Endothelial cell of umbilical vein (primary cell): ENCODE measurements around the gene C1orf35. TPM values are rescaled to one million over a fixed set of nuclear protein-coding genes. Genes with fewer than 3 reads are reported as not detected.

ENCODE experiments used
- BruUV-seq: library from RNA; stranded (reverse); fragments of 400-500 nt; replicated peaks from 2 replicates; lab custom pipeline; 2021; lab: Mats Ljungman, UMichigan
- CTCF ChIA-PET: fragments of 300-600, 350-600 bp; sonication (Branson Sonifier 250); formaldehyde crosslinking; loops from one replicate; lab custom pipeline; 2021; ENCODE audit warnings: antibody characterized with exemption, inconsistent platforms; lab: Charles Lee
- POLR2A ChIA-PET: fragments of 300-600, 350-600 bp; sonication (Branson Sonifier 250); formaldehyde crosslinking; loops from one replicate; lab custom pipeline; 2021; ENCODE audit warnings: antibody characterized with exemption, inconsistent platforms; lab: Charles Lee
- DNase-seq: peaks from one replicate; pipeline ENCODE4 v3.0.0-alpha.2; 2011; ENCODE audit warnings: low read depth, low spot score
- FAIRE-seq: peaks from 2 replicates; lab custom pipeline; 2011; peaks lifted over from hg19 to GRCh38; lab: Jason Lieb, UNC
- H2AFZ ChIP-seq: 2 replicates; pipeline ENCODE4 v1.6.0; 2012; ENCODE audit warnings: low read depth, low read length, control low read depth, inconsistent platforms
- H3K27ac ChIP-seq: 2 replicates; pipeline ENCODE4 v1.5.1; 2011; ENCODE audit warnings: low read depth, mild to moderate bottlenecking, control low read depth, low read length, moderate library complexity; ENCODE audit not compliant: insufficient read depth
- H3K27me3 ChIP-seq, 2 experiments: 2 replicates each; pipeline versions ENCODE4 v1.6.0 to v1.6.1; 2011; ENCODE audit warnings: low read length in 2 of 2, mixed read lengths in 1 of 2; ENCODE audit not compliant: control insufficient read depth in 2 of 2, insufficient read depth in 2 of 2
- H3K36me3 ChIP-seq, 2 experiments: 2 replicates in 1 of 2; 3 replicates in 1 of 2; pipeline ENCODE4 v1.5.1; 2011; ENCODE audit warnings: low read length in 2 of 2, mild to moderate bottlenecking in 1 of 2, moderate library complexity in 1 of 2; ENCODE audit not compliant: control insufficient read depth in 2 of 2, insufficient read depth in 2 of 2; ENCODE audit errors: extremely low read depth in 1 of 2
- H3K4me1 ChIP-seq: 3 replicates; pipeline ENCODE4 v1.5.1; 2011; ENCODE audit warnings: mild to moderate bottlenecking, low read length; ENCODE audit not compliant: control insufficient read depth, insufficient read depth; ENCODE audit errors: extremely low read depth
- H3K4me2 ChIP-seq: 2 replicates; pipeline ENCODE4 v1.6.1; 2011; ENCODE audit warnings: low read length, control low read depth, mixed read lengths; ENCODE audit not compliant: insufficient read depth
- H3K4me3 ChIP-seq, 3 experiments: fragments of 200-600 bp in 1 of 3; sonication (generic), shearing (Covaris generic) in 1 of 3; replicated peaks in 1 of 3; 2 replicates each; pipeline ENCODE4 v1.5.1; 2011 to 2016; ENCODE audit warnings: control low read depth in 3 of 3, low read length in 3 of 3, mild to moderate bottlenecking in 2 of 3, inconsistent platforms in 1 of 3, low read depth in 1 of 3, moderate library complexity in 1 of 3; ENCODE audit not compliant: insufficient read depth in 1 of 3
- H3K79me2 ChIP-seq: 2 replicates; pipeline ENCODE4 v1.6.0; 2012; ENCODE audit warnings: low read length, inconsistent platforms; ENCODE audit not compliant: control insufficient read depth, insufficient read depth
- H3K9ac ChIP-seq: replicated peaks from 2 replicates; pipeline ENCODE3; 2011; ENCODE audit warnings: low read length, control low read depth; ENCODE audit not compliant: insufficient read depth; ENCODE audit errors: extremely low read depth
- H3K9me1 ChIP-seq: replicated peaks from 3 replicates; pipeline ENCODE4 v1.6.0; 2011; ENCODE audit warnings: mild to moderate bottlenecking, low read length; ENCODE audit not compliant: control insufficient read depth, insufficient read depth; ENCODE audit errors: extremely low read depth
- H3K9me3 ChIP-seq: replicated peaks from 2 replicates; pipeline ENCODE4 v1.5.1; 2012; ENCODE audit warnings: low read length, inconsistent platforms; ENCODE audit not compliant: control insufficient read depth, insufficient read depth
- H4K20me1 ChIP-seq: replicated peaks from 2 replicates; pipeline ENCODE3; 2011; ENCODE audit warnings: mild to moderate bottlenecking, low read length; ENCODE audit not compliant: control insufficient read depth, insufficient read depth; ENCODE audit errors: extremely low read depth
- EZH2 ChIP-seq: IDR thresholded peaks from 2 replicates; pipeline ENCODE4 v1.6.1; 2012; ENCODE audit warnings: borderline replicate concordance, low read depth, mild to moderate bottlenecking, moderate library complexity, low read length, inconsistent platforms; ENCODE audit not compliant: severe bottlenecking
- FOS ChIP-seq: IDR thresholded peaks from 2 replicates; pipeline ENCODE4 v1.6.1; 2011; ENCODE audit warnings: mild to moderate bottlenecking, low read length, moderate library complexity, borderline replicate concordance; ENCODE audit not compliant: insufficient read depth
- GATA2 ChIP-seq: IDR thresholded peaks from 2 replicates; pipeline ENCODE4 v1.7.0; 2011; ENCODE audit warnings: low read depth, mild to moderate bottlenecking, moderate library complexity, mixed read lengths, low read length; ENCODE audit not compliant: insufficient read length, insufficient read depth
- JUN ChIP-seq: IDR thresholded peaks from 2 replicates; pipeline ENCODE4 v1.6.1; 2011; ENCODE audit warnings: borderline replicate concordance, low read depth; ENCODE audit not compliant: insufficient read length, insufficient read depth
- MYC ChIP-seq: IDR thresholded peaks from one replicate; pipeline ENCODE4 v1.6.1; 2011; ENCODE audit warnings: mild to moderate bottlenecking, low read depth, low read length
- POLR2A ChIP-seq: IDR thresholded peaks from 2 replicates; pipeline ENCODE4 v1.6.1; 2012; ENCODE audit warnings: low read depth, mild to moderate bottlenecking, control low read depth, low read length
- POLR2AphosphoS5 ChIP-seq: IDR thresholded peaks from 2 replicates; pipeline ENCODE4 v1.6.1; 2012; ENCODE audit warnings: low read depth, mild to moderate bottlenecking, control low read depth, low read length, moderate library complexity; ENCODE audit not compliant: insufficient read depth
- dilution Hi-C: fragments of 300-500 bp; cut with MboI; formaldehyde crosslinking; loops from one replicate; pipeline ENCODE4 v1.15.0; 2019; ENCODE audit warnings: low sequenced_read_pairs; ENCODE audit not compliant: extremely low pct_ligation_motif_present
- intact Hi-C: fragments of 100-400 bp; cut with micrococcal nuclease; formaldehyde crosslinking; loops from one replicate; pipeline ENCODE4 v1.10.0; 2022
- polyA plus RNA-seq, 4 experiments: library from polyadenylated mRNA; depleted of rRNA in 3 of 4; stranded (reverse) in 3 of 4; unstranded in 1 of 4; fragments of >200 nt; gene quantifications; 2 replicates each; pipeline versions ENCODE4 v1.2.1 to v1.2.3, GENCODE V29; 2011 to 2012; ENCODE audit warnings: missing spikeins in 1 of 4
- total RNA-seq: library from RNA; stranded (reverse); gene quantifications from 2 replicates; pipeline ENCODE4 v1.2.3, GENCODE V29; 2021
- TF ChIP-seq, protein P1 (sequence below): IDR thresholded peaks from 2 replicates; pipeline ENCODE4 v1.6.1; 2011; ENCODE audit not compliant: insufficient read depth, insufficient read length
- TF ChIP-seq, protein P2 (sequence below), 2 donors: IDR thresholded peaks; 1 replicate in 1 of 2; 2 replicates in 1 of 2; pipeline ENCODE4 v1.5.1; 2011; ENCODE audit warnings: low read length in 2 of 2, mild to moderate bottlenecking in 2 of 2, moderate library complexity in 2 of 2, control low read depth in 1 of 2, inconsistent platforms in 1 of 2, low read depth in 1 of 2; ENCODE audit not compliant: insufficient read depth in 1 of 2; ENCODE audit errors: extremely low read depth in 1 of 2

C1orf35 gene
- total and polyA plus RNA-seq, 2 donors (not counting 3 experiments of a cell fraction or from before 2014, with no cell fraction given) = 19.9 to 21.7 TPM

DNA sequence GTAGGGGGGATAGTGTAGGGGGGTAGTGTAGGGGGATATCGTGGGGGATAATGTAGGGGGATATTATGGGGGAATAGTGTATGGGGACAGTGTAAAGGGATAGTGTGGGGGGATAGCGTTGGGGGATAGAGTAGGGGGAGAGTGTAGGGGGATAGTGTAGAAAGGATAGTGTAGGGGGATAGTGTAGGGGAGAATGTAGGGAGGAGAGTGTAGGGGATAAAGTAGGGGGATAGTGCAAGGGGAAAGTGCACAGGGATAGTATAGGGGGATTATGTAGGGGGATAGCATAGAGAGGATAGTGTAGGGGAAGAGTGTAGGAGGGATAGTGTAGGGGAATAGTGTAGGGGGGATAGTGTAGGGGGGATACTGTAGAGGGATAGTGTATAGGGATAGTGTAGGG lies 33.0 kb downstream of the C1orf35 start:
- no peak for TF ChIP-seq POLR2A
- TF ChIP-seq EZH2 = no peak
- TF ChIP-seq, protein P1, sequence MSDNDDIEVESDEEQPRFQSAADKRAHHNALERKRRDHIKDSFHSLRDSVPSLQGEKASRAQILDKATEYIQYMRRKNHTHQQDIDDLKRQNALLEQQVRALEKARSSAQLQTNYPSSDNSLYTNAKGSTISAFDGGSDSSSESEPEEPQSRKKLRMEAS = no peak
- no peak for TF ChIP-seq JUN
- TF ChIP-seq MYC = no peak
- TF ChIP-seq GATA2 = no peak
- TF ChIP-seq, protein P2, sequence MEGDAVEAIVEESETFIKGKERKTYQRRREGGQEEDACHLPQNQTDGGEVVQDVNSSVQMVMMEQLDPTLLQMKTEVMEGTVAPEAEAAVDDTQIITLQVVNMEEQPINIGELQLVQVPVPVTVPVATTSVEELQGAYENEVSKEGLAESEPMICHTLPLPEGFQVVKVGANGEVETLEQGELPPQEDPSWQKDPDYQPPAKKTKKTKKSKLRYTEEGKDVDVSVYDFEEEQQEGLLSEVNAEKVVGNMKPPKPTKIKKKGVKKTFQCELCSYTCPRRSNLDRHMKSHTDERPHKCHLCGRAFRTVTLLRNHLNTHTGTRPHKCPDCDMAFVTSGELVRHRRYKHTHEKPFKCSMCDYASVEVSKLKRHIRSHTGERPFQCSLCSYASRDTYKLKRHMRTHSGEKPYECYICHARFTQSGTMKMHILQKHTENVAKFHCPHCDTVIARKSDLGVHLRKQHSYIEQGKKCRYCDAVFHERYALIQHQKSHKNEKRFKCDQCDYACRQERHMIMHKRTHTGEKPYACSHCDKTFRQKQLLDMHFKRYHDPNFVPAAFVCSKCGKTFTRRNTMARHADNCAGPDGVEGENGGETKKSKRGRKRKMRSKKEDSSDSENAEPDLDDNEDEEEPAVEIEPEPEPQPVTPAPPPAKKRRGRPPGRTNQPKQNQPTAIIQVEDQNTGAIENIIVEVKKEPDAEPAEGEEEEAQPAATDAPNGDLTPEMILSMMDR (IDR thresholded peaks at IDR 0.05; ENCODE audit: extremely low read depth in 1 of 2, insufficient read depth in 1 of 2, low read depth in 1 of 2, low read length in 2 of 2) = no peak
- TF ChIP-seq POLR2AphosphoS5 = no peak
- no peak for TF ChIP-seq FOS
- FAIRE-seq (no peak), DNase-seq (no peak)
- Histone ChIP-seq H4K20me1 (no peaks in the 10 kb centered on the region), H2AFZ (no peak overlapping the region), H3K9me3 (no peaks in the 10 kb centered on the region), H3K4me3 (no peak overlapping the region), H3K4me2 (no peak overlapping the region), H3K27me3 (peaks cover 3 to 7% of the 10 kb centered on the region in 2 experiments), H3K36me3 (no peaks in the 10 kb centered on the region), H3K9me1 (no peaks in the 10 kb centered on the region), H3K4me1 (no peaks in the 10 kb centered on the region), H3K9ac (no peak overlapping the region), H3K27ac (no peak overlapping the region), H3K79me2 (no peaks in the 10 kb centered on the region)
- intact Hi-C loops (loop anchor here (5.0 kb wide), 2 partner anchors 73 to 308 kb away; no protein-coding TSS in a partner anchor), dilution Hi-C loops (no loop called here)
- ChIA-PET POLR2A (no interaction called here), CTCF (no interaction called here)
- BruUV-seq = no TSS peak
